Right renal pelvis (tissue), 4 donors: Measurements from ENCODE around the gene GEN1. TPM values are rescaled to one million over a fixed set of nuclear protein-coding genes. Genes with fewer than 3 reads are reported as not detected.

Source experiments
- DNase-seq, 4 donors: peaks; one replicate each; pipeline ENCODE4 v3.0.0-alpha.2; 2013; ENCODE audit warnings: low read depth in 4 of 4, low spot score in 3 of 4, missing footprints in 1 of 4
- polyA plus RNA-seq, 4 donors: library from polyadenylated mRNA; unstranded; fragments of 120-200 nt; gene quantifications; one replicate each; pipeline ENCODE4 v1.2.1, GENCODE V29; 2013; ENCODE audit not compliant: insufficient read length in 4 of 4

GEN1 gene, protein sequence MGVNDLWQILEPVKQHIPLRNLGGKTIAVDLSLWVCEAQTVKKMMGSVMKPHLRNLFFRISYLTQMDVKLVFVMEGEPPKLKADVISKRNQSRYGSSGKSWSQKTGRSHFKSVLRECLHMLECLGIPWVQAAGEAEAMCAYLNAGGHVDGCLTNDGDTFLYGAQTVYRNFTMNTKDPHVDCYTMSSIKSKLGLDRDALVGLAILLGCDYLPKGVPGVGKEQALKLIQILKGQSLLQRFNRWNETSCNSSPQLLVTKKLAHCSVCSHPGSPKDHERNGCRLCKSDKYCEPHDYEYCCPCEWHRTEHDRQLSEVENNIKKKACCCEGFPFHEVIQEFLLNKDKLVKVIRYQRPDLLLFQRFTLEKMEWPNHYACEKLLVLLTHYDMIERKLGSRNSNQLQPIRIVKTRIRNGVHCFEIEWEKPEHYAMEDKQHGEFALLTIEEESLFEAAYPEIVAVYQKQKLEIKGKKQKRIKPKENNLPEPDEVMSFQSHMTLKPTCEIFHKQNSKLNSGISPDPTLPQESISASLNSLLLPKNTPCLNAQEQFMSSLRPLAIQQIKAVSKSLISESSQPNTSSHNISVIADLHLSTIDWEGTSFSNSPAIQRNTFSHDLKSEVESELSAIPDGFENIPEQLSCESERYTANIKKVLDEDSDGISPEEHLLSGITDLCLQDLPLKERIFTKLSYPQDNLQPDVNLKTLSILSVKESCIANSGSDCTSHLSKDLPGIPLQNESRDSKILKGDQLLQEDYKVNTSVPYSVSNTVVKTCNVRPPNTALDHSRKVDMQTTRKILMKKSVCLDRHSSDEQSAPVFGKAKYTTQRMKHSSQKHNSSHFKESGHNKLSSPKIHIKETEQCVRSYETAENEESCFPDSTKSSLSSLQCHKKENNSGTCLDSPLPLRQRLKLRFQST
- 10 to 100 TPM; 11.2 to 16.7 (median 13.2) TPM for polyA plus RNA-seq

DNA sequence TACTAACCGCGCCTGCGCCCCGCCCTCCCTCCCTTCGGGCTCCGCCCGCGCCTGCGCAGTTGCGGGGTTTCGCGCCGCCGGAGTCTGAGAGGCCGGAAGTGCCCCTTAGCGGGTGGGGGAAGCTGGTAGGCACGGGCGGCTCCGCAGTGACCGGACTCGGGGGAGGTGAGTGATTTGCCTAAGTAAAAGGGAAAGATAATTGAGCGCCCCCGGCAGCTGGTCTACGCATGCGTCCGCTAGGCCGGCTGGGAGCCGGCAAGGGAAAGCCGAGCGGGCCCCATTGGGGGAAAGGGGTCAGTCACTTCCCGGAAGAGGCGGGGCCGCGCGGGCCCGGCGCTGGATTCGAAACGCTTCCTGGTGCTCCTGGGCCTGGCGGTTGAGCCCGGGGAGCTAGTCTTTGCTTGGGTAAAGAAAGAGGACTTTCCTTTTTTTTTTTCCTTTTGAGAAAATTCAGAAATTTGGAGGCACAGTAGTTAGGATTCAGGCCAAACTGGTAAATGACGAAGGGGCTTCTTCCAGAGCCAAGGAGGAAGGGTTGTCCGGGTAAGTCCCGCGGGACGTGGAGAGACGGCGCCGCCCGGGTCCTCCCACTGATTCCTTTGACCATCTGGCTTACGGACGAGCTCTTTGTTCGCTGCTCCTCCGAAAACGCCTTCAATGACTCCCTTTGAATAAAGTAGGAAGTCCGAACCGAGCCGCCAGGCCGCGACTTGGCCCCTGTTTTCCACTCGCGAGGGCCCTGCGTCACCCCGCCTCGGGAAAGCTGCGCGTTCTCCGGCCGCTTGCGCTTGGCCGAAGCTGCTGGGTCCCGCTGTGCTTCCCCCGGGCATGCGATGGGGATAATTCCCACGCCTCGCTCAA lies at the start of gene GEN1, which contains the start of gene SMC6:
Gene GEN1 (plus strand): TSS at position 336 of the 861 bp plus-strand sequence. CDS start 5,806 bp downstream, outside the sequence.
Gene SMC6 (minus strand): TSS at position 8 of the 861 bp plus-strand sequence. CDS start 7,864 bp downstream, outside the sequence.
- peak; percentile 81 to 87 (median 83) for DNase-seq

DNA sequence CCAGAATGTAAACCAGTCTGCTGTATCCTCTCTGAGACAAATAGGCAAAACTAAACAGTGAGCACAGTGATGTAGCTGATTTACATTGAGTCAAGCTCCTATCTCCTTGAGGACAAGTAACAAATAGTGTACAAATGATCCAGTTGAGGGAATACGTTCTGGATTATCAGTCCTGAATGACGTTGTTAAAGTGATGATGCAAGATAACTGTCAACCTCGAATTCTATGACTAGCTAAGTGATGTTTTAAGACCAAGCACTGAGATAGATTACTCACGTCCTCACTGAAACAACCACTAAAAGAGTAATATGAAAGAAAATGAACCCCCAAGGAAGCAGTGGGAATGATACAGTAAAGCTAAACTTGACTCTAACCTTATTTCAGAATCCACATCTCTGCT lies 47.1 kb upstream of the GEN1 start:
- DNase-seq = no peak

DNA sequence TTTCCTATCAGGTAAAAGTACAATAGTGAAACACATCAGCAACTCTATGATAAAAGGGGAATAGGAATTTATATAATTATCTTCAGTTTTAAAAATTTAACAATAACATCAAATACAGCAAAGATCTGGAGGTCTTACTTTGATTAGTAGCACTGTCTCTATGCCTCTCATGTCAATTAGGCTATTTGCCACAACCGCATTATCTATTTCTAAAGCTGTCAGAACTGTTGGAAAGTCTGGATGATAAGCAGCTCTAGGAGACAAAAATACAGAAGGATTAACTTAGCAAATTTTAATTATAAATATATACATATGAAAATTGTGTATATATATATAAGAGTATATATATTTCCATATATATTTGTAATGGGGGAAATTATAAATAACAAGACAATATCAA lies 45.4 kb upstream of the GEN1 start:
- DNase-seq = no peak

DNA sequence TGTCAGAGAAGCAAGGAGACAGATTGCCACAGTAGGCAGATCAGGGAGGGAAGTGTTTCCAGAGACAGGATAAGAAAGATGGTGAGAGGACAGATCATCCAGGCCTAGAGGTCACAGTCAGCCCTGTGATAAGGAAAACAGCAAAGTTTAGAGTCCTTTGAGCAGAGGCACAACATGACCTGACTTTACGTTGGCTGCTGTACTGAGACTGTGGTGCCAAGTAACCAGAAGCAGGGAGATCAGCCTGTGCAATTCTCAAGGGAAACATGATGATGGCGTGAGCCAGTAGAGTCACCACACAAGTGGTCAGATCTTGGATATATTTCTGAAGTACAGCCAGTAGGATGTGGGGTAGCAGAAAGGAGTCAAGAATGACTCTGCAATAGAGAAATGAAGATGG lies 44.0 kb upstream of the GEN1 start:
- no peak for DNase-seq

DNA sequence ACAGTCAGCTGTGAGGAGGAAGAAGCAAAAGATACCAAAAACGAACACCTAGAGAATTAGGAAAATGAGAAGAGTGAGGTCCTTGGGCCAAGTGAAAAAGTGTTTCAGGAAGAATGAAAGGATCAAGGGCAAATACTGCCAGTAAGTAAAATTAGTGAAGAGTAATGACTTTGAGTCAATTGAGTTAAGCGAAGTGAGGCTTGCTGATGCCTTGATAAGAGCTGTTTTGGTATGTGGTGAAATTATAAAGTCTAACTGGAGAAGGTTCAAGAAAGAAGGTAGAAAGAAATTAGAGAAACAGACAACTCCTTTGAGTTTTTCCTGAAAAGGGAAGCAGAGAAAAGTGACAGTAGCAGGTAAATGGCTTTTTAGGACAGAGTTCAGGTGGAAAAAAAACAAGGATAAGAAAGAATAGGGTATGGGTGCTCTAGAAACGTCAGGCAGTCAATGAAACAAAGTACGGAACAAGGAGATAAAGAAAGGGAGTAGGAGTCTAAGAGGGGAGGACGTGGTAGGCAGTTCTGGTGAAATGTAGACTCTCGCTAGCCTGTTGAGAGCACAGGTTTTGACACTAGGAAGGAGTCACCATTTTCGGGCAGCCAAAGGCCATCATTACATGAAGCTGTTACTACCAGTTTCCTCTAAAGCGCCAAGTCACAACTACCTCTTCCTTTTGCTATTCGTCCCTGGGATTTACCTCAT lies 43.2 kb upstream of the GEN1 start:
- no peak for DNase-seq

DNA sequence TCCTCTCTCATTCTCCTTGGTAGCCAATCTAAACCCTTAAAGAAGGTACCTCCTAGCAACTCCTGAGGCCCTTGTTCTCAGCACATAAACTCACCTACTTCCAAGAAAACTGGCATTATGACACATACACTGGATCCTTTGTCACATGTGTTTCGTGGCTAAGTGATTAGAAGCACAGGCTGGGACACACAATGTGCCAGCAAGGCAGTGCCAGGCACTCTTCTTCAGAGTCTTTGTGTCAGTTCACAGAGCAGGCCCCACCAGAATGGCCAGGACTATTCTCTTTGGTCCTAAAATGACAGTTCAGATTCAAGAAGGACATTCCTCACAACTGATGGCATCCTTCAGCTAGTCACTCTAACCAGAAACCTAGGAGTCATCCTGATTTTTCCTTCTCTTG lies 40.6 kb upstream of the GEN1 start:
- DNase-seq = no peak

DNA sequence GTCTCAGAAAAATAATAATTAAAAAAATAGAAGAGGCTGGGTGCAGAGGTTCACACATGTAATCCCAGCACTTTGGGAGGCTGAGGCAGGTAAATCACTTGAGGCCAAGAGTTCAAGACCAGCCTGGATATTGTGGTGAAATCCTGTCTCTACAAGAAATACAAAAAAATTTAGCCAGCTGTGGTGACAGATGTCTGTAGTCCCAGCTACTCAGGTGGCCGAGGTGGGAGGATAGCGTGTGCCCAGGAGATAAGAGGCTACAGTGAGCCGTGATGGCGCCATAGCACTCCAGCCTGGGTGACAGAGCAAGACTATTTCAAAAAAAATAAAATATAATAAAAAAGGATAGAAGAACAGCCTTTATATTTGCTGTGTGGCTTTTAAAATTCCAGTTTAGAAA lies 36.3 kb upstream of the GEN1 start:
- DNase-seq = no peak

DNA sequence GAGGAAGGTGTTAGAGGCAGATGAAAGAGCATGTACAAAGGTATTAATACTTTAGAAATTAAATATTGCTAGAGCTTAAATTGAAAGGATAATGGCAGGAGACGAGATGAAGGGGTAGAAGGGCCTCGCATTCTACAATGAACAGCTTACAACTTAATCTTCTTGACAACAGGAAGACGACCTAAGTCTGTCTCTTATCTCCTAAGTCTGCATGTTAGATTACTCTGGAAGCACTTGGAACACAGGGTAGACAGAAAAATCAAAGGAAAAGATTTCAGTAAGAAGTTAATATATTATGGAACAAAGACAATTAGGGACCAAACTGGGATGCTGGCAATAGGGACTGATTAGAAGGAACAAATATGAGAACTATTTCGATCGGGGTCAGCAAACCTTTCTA lies 35.2 kb upstream of the GEN1 start:
- DNase-seq = no peak

DNA sequence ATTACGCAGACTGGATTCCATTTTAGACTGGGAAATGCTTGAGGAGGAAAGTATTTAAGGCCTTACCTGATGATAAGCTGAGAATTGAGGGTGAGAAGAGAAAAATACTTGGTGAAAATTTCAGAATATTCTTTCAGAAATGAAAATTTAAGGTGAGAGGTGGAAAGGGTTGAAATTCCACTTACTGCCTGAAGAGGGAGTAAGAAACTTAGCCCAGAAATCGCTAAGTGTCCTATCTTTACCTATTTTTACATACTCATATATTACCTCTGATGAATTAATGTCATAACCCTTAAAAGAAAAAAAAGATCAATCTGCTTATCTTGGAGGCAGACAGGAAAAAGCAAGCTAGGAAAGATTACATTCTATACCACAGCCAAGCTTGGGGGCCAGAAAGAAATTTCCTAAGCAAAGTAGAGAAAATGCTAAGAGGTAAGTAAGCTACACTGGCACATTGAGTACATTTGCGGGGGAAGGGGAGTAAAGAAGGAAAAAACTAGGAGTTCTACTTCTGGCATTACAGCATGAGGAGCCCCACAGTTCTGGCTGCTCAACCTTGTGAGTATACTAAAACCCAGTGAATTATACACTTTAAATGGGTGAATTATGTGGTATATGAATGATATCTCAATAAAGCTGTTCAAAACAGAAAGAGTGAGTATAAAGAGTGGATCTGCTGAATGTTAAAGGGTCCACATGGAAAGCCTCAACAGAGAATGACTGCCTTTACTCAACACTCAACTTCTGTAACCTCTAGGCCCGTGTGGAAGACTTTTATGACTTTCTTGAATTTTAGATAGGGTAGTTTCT lies 34.2 kb upstream of the GEN1 start:
- no peak for DNase-seq

DNA sequence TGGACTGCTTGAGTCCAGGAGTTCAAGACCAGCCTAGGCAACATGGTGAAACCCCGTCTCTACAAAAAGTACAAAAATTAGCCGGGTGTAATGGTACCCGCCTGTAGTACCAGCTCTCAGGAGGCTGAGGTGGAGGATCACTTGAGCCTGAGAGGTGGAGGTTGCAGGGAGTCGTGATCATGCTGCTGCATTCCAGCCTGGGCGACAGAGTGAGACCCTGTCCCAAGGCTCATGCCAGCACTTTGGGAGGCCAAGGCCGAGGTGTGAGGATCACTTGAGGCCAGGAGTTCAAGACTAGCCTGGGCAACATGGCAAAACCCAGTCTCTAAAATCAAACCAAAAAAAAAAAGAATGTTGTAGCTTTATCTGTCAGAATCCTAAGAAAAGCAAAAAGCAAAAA lies 25.7 kb upstream of the GEN1 start:
- DNase-seq = no peak

DNA sequence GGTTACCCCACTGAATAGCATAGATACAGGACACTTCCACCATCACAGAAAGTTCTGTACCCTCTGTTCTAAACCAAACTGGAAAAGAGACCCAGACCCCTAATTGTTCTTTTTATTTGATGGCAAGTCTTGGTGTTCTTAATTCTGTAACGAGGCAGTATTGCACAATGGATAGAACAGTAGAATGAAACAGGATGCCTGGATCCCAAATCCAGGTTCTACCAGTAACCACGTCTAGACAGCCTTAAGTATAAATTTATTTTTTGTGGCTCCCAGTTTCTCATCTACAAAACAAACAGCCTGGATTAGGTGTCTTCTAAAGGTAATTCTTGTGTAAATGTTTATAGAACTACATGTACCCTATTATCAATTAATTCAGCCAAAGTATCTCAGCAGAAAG lies 24.1 kb upstream of the GEN1 start:
- DNase-seq = no peak

DNA sequence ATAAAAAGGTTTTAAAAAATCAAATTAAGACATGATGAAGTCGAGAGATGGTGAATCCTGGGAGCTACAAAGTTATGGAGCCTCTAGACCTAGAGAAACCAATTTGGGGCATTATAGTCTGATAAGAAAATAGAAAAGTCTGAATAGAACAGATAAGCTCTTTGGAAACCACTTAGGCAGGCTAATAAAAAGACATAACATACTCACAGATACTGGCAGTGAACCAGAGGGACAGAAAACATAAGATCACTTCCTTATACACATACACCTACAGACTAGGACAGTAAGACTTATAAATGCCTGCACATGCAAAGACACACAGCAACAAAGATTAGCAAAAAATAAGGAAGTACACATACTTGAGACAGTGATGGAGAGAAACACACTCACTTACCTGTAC lies 20.3 kb upstream of the GEN1 start:
- DNase-seq = no peak

DNA sequence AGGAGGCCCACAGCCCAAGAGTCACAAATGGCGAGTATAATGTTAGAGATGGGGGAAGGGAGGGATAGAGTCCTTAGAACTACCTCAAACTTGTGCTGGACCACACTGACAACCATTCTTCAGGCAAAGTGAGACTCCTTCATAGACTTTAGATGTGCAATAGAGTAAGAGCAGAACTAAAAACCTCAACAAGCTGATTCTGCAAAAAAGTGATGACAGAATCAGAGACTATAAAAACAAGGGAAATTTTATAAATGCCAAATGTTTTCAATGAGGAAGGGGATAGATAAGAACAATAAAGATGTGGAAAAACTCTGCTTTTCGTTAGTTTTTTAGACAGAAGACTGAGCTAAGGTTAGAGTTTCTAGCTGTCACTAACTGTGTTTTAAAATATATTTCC lies 18.1 kb upstream of the GEN1 start:
- DNase-seq = no peak

DNA sequence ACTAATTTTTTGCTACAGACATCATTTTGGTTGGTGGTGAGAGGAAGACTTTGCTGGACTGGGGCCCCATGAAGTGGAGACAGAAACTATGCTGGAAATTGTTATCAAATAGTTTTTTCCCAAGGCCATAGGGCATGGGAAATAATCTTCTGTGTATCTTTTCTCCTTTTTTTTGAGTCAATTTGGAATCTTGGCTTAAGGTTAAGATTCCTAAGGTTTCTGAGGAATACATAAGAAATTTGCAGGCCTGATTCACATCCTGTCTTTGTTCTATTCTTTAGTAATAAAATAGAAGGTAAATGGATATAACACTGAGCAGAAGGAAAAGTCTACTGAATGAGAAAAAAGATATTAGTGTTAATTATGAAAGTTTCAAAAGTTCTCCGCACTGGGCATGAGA lies 16.9 kb upstream of the GEN1 start:
- DNase-seq = no peak

DNA sequence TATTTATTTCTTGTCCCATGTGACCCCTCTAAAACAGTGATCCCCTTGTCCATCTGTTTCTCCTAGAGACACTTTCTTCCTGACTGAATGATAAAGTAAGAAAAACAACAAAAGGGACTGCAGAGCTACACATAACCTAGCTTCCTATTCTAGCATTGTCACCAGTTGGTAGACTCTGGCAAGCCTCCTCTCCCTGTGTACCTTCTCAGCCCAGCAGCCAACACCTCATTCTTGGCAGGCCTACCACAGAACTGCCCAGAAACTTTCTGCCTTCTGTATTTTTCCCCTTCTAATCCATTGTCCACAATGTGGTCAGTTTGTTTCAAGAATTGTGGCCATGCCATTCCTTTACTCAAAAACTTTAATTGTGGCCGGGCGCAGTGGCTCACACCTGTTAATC lies 13.7 kb upstream of the GEN1 start:
- no peak for DNase-seq

DNA sequence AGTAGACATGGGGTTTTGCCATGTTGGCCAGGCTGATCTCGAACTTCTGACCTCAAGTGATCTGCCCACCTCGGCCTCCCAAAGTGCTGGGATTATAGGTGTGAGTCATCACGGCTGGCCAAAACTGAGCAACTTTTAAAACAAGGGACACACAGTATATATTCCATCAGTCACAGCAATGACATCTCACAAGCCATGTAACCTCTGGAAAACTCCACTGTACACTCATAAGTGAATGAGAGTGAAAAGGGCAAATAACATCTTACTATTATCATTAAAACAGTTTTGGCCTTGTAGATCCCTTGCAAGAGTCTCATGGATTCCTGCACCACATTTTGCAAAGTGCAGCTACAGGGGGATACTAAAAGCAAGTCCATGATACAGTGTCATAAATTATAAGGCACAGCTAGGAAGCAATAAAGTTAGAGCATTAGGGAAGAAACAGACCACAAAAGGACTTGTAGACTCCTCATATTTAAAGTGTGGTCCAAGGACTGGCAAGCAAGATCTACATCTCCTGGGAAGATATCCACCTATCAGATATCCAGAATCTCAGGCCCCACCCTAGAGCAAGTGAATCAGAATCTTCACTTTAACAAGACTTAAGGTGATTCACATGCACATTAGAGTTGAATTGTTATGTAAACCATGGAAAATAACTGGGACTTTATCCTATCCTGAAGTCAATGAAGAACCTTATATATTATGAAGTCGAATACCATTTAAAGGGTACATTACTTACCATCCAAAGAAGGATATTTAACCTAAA lies 6.1 kb upstream of the GEN1 start:
- no peak for DNase-seq

DNA sequence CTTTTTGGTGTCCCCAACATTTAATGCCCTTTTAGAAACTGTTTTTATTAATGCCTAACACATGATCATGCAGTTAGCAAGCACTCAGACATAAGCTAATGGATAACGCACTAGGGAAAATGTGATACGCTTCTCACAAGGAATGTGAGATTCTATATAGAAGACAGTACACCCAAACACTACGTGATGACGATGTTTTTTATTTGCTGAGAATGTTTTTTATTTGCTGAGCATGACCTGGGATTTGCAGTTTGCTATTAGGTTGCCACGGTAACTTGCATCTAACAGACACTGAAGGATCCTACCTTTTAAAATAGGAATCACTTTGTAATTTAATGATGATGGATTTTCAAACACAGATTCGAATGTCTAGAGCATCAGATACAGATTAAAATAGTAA lies 5.2 kb upstream of the GEN1 start:
- DNase-seq = no peak

DNA sequence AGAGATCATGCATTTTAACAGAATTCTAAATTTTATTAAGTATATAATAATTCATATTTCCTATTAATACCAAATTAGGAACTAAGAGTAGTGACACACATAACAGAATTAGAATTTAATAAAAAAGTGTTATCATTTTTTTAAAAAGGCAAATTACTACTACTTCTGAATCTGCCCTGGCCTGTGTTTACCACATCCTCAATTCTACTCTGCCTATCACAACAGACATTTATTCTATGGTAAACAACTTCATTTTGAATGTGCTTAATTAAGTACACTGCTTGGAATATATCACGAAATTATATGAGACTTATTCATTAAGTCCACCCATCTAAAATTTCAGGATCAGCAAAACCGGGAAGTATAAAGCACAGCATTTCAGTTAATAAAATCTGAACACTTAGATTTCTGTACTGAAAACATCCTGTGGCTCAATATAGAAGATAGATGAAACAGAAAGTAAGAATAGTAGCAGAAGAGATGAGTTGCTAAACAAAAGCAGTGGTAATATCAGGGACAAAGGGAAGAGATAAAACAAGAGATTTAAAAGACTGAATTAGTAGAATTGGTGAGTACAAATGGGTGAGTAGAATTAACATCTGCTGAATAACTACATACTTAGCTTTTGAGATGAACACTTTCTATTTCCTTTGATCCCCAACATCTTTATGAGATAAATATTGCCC lies 4.0 kb upstream of the GEN1 start:
- DNase-seq = no peak
